Thoracic aorta (tissue), 2 donors: ENCODE data around the gene AATK. TPM values are rescaled to one million over a fixed set of nuclear protein-coding genes. Genes with fewer than 3 reads are reported as not detected.

Experiments
- ATAC-seq: fragments of 150-250 bp; one replicate; pipeline ENCODE4 v1.8.0; 2017; ENCODE audit warnings: low read depth; ENCODE audit not compliant: insufficient number of reproducible peaks, low FRiP score
- DNase-seq: peaks from one replicate; pipeline ENCODE4 v3.0.0-alpha.2; 2020; ENCODE audit warnings: low spot score
- H3K27ac ChIP-seq, 2 donors: fragments of 200-600 bp; sonication (generic); 1 replicate in 1 of 2; 2 replicates in 1 of 2; pipeline ENCODE4 v1.5.1; 2016; ENCODE audit warnings: mild to moderate bottlenecking in 2 of 2, moderate library complexity in 2 of 2
- H3K27me3 ChIP-seq: fragments of 200-600 bp; sonication (generic); replicated peaks from 2 replicates; pipeline ENCODE4 v1.6.0; 2016; ENCODE audit warnings: mild to moderate bottlenecking; ENCODE audit not compliant: insufficient read depth
- H3K36me3 ChIP-seq: fragments of 200-600 bp; sonication (generic); one replicate; pipeline ENCODE4 v1.5.1; 2016
- H3K4me1 ChIP-seq, 2 donors: fragments of 200-600 bp; sonication (generic); 1 replicate in 1 of 2; 2 replicates in 1 of 2; pipeline versions ENCODE4 v1.5.1 to v1.6.0; 2016; ENCODE audit warnings: low read depth in 2 of 2, mild to moderate bottlenecking in 1 of 2; ENCODE audit not compliant: control insufficient read depth in 1 of 2
- H3K4me3 ChIP-seq: fragments of 200-600 bp; sonication (generic); 2 replicates; pipeline ENCODE4 v1.5.1; 2016; ENCODE audit warnings: mild to moderate bottlenecking
- H3K9me3 ChIP-seq: fragments of 200-600 bp; sonication (generic); 2 replicates; pipeline ENCODE4 v1.5.1; 2016
- total RNA-seq, 2 donors: library from RNA; depleted of rRNA; stranded (reverse); fragments of >200 nt; gene quantifications; one replicate each; pipeline versions ENCODE4 v1.1.0 to v1.2.3, GENCODE V29; 2016
- TF ChIP-seq, protein P1 (sequence below): fragments of 200-600 bp; sonication (generic); IDR thresholded peaks from one replicate; pipeline ENCODE4 v1.5.1; 2019; ENCODE audit warnings: antibody characterized with exemption

The AATK gene
- total RNA-seq, 2 donors from 2014 or later = 6.1 to 19.8 TPM

DNA sequence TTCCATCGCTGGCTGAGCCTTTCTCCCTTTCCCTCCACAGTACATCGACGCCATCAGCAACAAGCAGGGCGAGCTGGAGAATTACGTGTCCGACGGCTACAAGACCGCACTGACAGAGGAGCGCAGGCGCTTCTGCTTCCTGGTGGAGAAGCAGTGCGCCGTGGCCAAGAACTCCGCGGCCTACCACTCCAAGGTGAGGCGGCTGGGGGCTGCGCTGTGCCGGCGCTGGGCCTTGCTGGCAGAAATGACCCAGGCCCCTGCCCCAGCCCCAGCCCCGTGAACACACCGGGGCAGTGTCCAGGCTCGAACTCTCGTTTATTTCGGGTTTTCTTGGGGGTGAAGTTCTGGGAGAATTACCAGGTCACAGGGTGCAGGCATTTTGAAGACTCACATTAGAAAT lies 66.1 kb downstream of the AATK start:
- Histone ChIP-seq H3K9me3 (no peaks in the 10 kb centered on the region), H3K4me1 (peaks cover 13 to 28% of the 10 kb centered on the region in 2 donors), H3K4me3 (no peak overlapping the region), H3K36me3 (no peaks in the 10 kb centered on the region), H3K27me3 (no peaks in the 10 kb centered on the region), H3K27ac (no peak overlapping the region)
- DNase-seq (no peak), ATAC-seq (no peak)
- TF ChIP-seq, protein P1, sequence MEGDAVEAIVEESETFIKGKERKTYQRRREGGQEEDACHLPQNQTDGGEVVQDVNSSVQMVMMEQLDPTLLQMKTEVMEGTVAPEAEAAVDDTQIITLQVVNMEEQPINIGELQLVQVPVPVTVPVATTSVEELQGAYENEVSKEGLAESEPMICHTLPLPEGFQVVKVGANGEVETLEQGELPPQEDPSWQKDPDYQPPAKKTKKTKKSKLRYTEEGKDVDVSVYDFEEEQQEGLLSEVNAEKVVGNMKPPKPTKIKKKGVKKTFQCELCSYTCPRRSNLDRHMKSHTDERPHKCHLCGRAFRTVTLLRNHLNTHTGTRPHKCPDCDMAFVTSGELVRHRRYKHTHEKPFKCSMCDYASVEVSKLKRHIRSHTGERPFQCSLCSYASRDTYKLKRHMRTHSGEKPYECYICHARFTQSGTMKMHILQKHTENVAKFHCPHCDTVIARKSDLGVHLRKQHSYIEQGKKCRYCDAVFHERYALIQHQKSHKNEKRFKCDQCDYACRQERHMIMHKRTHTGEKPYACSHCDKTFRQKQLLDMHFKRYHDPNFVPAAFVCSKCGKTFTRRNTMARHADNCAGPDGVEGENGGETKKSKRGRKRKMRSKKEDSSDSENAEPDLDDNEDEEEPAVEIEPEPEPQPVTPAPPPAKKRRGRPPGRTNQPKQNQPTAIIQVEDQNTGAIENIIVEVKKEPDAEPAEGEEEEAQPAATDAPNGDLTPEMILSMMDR = no peak

DNA sequence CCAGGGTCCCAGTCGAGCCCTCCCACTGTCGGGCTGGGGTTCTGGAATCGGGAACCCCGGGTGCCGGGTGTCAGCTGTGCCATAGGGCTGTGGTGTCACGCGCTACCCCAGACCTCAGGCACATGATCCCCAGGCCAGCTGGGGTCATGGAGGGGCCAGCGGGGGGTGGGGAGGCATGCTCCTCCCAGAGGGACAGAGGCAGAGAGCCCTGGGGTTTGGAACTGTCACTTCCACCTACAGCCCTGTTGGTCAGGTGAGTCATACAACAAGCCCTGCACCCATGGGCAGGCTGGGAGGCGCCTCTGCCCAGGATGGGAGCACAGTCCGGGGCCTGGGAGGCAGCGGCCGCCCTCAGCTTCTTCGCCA lies 68.1 kb downstream of the AATK start:
- Histone ChIP-seq H3K4me1 (peaks cover 13 to 36% of the 10 kb centered on the region in 2 donors), H3K4me3 (peak overlapping the region; percentile 49), H3K27ac (no peak overlapping the region), H3K36me3 (no peaks in the 10 kb centered on the region), H3K9me3 (no peaks in the 10 kb centered on the region), H3K27me3 (no peaks in the 10 kb centered on the region)
- no peak for DNase-seq
- no peak for ATAC-seq
- TF ChIP-seq, protein P1 = no peak

DNA sequence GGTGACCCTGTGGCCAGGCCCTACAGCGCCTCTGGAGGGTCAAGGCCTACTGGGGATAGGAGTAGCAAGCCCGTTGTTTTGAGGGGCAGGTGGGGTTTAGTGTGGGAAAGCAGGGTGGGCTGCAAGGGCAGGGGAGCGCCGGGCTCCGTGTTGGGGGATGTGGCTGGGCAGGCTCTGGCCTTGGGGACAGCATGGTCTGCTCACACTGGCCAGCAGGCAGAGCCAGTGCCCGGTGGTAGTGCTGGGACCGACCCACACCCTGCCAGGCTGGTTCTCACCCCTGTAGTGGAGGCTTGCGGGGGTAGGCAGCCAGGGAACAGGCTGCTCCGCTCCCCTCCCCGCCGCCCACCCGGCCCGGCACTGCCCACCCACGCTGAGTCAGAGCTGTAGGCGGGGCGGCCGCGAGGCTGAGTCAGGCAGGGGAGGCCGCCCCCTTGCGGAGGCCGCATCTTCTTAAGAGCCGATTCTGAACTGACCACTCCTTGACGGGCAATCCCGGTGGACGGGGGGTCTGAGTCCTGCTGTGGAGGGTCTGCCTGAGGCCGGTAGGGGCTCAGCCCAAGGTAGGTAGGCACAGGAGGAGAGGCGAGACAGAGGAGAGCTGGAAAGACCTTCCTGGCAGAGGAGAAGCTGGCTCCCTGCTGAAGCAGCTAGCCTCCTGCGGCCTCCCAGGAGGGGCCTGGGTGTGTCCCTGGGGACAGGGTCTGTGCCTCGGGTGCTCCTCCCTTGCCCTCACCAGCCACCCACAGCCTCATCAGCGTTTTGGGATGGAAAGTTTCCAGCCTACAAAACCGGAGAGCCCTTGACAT lies 68.7 kb downstream of the AATK start:
- Histone ChIP-seq H3K9me3 (no peaks in the 10 kb centered on the region), H3K4me1 (peaks cover 13 to 36% of the 10 kb centered on the region in 2 donors), H3K36me3 (no peaks in the 10 kb centered on the region), H3K27me3 (no peaks in the 10 kb centered on the region), H3K27ac (no peak overlapping the region), H3K4me3 (peak overlapping the region; percentile 49)
- DNase-seq (peak; percentile 39), ATAC-seq (peak; percentile 14)
- TF ChIP-seq, protein P1 = peak; percentile 69

DNA sequence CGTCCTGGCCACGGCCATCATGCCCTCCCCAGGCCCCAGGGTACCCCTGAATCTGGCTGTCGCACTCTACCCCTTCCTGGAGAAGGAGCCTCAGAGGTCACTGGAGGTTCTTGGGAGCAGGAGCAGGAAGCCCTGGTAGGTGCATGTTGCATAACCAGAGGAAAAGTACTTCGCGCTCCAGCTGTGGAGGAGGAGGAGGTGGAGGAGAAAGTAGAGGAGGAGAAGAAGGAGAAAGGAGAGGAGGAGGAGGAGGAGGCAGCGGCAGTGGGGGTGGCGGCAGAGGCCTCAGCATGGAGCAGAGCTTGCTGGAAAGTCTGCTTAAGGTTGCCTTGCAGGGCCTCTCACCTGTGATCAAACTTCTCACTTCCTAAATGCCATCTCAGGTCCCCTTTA lies 69.3 kb downstream of the AATK start:
- Histone ChIP-seq H3K27ac (no peak overlapping the region), H3K4me3 (no peak overlapping the region), H3K27me3 (no peaks in the 10 kb centered on the region), H3K9me3 (no peaks in the 10 kb centered on the region), H3K4me1 (peaks cover 13 to 36% of the 10 kb centered on the region in 2 donors), H3K36me3 (no peaks in the 10 kb centered on the region)
- no peak for ATAC-seq
- DNase-seq = no peak
- TF ChIP-seq, protein P1 = no peak

DNA sequence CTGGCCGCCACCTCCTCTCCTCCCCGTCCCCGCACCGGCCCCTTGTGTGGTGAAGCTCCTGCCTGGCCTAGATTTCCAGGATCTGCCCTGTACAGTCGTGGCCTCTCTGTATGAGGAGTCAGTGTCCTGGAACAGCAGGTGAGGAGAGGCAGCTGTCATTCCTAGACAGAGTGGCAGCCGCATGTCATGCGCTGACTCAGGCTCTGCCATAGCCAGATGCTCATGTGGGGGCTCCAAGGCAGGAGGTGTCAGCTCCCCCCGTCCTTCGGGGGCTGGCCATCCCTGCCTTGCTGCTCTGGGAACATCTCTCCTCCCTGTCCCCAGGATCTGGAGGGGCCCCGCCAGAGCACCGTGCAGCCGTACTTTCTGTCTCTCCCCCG lies 70.6 kb downstream of the AATK start:
- Histone ChIP-seq H3K4me3 (peak overlapping the region; percentile 44), H3K9me3 (no peaks in the 10 kb centered on the region), H3K36me3 (no peaks in the 10 kb centered on the region), H3K4me1 (peaks cover 13 to 36% of the 10 kb centered on the region in 2 donors), H3K27me3 (no peaks in the 10 kb centered on the region), H3K27ac (no peak overlapping the region)
- DNase-seq (no peak), ATAC-seq (no peak)
- TF ChIP-seq, protein P1 = no peak
